Measurements from ENCODE around the gene LIN52. TPM values are rescaled to one million over a fixed set of nuclear protein-coding genes. Genes with fewer than 3 reads are reported as not detected.

The LIN52 gene
- total RNA-seq, 1 experiment from 2014 or later = 11.0 TPM

DNA sequence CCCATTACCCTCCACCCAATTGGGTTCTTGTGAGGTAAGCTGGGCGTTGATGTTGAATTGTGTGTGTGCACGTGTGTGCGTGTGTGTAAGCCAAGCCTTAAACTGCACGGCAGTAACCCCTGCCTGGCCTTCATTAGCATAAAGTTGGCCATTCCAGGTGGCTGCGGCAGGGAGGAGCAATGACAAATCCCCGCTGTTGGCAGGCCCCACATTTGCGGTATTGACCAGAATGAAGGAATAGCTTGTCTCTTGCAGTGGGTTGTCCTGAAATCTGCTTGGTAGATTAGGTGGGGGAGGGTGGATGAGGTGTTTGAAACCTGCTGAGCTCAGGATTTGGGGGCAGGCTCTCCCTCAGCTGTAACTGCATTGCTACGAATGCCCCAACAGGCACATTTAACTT, 161.8 kb downstream of the LIN52 start:
- Histone ChIP-seq H3K27me3 (ENCODE audit: insufficient read depth, low read length) (peaks cover 23% of the 10 kb centered on the region), H3K9me3 (ENCODE audit: control insufficient read depth, low read depth, low read length) (no peaks in the 10 kb centered on the region), H3K4me2 (ENCODE audit: insufficient read depth, insufficient read length, low read length) (no peak overlapping the region), H3K27ac (ENCODE audit: insufficient read length, low read depth, low read length) (no peak overlapping the region), H2BK15ac (ENCODE audit: low read depth, low read length) (no peak overlapping the region), H4K20me1 (ENCODE audit: control insufficient read depth, insufficient read depth, insufficient read length) (no peaks in the 10 kb centered on the region), H3K9ac (ENCODE audit: extremely low read depth, insufficient read length, low read length) (no peak overlapping the region), H3K4me1 (ENCODE audit: insufficient read depth, low read length) (peaks cover 6% of the 10 kb centered on the region; the same call in 1 of the 2 replicates), H3T11ph (ENCODE audit: low read length) (no peak overlapping the region), H2AFZ (ENCODE audit: low read length) (no peak overlapping the region), H3K23me2 (ENCODE audit: insufficient read length, low read depth, low read length, poor library complexity, severe bottlenecking) (peaks cover 1% of the 10 kb centered on the region), H2BK20ac (ENCODE audit: low read depth, low read length, poor library complexity, severe bottlenecking) (no peak overlapping the region), H2BK120ac (ENCODE audit: low read depth, low read length, poor library complexity, severe bottlenecking) (no peak overlapping the region), H3K79me2 (ENCODE audit: insufficient read depth, low read length) (no peaks in the 10 kb centered on the region), H2BK12ac (ENCODE audit: insufficient read length, low read depth, low read length) (no peak overlapping the region), H3K14ac (ENCODE audit: insufficient read depth, low read length) (no peak overlapping the region), H3K79me1 (ENCODE audit: insufficient read depth, low read depth, low read length, poor library complexity, severe bottlenecking) (no peaks in the 10 kb centered on the region), H3K56ac (ENCODE audit: insufficient read length, low read depth, low read length) (no peak overlapping the region), H2AK5ac (ENCODE audit: insufficient read length, low read length) (no peak overlapping the region), H4K5ac (ENCODE audit: insufficient read length, low read depth, low read length) (no peak overlapping the region), H4K91ac (ENCODE audit: insufficient read length, low read depth, low read length) (no peak overlapping the region), H3K4ac (ENCODE audit: low read depth, low read length) (no peak overlapping the region), H2BK5ac (ENCODE audit: insufficient read length, low read length) (no peak overlapping the region), H3K23ac (ENCODE audit: insufficient read length, low read depth, low read length) (no peak overlapping the region), H4K8ac (replicated peaks; ENCODE audit: insufficient read length, low read depth, low read length) (no peak overlapping the region), H3K18ac (ENCODE audit: insufficient read length, low read depth, low read length) (no peak overlapping the region)
- Mint-ChIP-seq H3K4me3 (no peak overlapping the region), H3K36me3 (ENCODE audit: insufficient read depth in 1 of 3, low read depth in 3 of 3) (no peaks in the 10 kb centered on the region; a peak in 1 of 7 replicates), H3K27me3 (ENCODE audit: low read depth) (peaks cover 74% of the 10 kb centered on the region), H3K4me1 (peaks cover 29 to 58% of the 10 kb centered on the region in 2 experiments), H3K9me3 (no peaks in the 10 kb centered on the region; a peak in 2 of 5 replicates), H3K27ac (no peak overlapping the region)
- TF ChIP-seq, protein P1, sequence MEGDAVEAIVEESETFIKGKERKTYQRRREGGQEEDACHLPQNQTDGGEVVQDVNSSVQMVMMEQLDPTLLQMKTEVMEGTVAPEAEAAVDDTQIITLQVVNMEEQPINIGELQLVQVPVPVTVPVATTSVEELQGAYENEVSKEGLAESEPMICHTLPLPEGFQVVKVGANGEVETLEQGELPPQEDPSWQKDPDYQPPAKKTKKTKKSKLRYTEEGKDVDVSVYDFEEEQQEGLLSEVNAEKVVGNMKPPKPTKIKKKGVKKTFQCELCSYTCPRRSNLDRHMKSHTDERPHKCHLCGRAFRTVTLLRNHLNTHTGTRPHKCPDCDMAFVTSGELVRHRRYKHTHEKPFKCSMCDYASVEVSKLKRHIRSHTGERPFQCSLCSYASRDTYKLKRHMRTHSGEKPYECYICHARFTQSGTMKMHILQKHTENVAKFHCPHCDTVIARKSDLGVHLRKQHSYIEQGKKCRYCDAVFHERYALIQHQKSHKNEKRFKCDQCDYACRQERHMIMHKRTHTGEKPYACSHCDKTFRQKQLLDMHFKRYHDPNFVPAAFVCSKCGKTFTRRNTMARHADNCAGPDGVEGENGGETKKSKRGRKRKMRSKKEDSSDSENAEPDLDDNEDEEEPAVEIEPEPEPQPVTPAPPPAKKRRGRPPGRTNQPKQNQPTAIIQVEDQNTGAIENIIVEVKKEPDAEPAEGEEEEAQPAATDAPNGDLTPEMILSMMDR (conservative IDR thresholded peaks at IDR 0.05) = no peak
- DNase-seq = no peak
- WGBS (ENCODE audit: extremely low coverage, insufficient read length, low lambda C conversion rate) = no CpG with 5 or more reads among the region's 8 CpGs

Measured in H9 (cell line).